Uterus (tissue), 4 donors: ENCODE data around the gene PCED1B. TPM values are rescaled to one million over a fixed set of nuclear protein-coding genes. Genes with fewer than 3 reads are reported as not detected.

Experiments
- DNase-seq, 2 donors: peaks; one replicate each; pipeline ENCODE4 v3.0.0-alpha.2; 2019 to 2020
- H3K27ac ChIP-seq, 2 donors: fragments of 200-600 bp; sonication (generic); 1 replicate in 1 of 2; 2 replicates in 1 of 2; pipeline ENCODE4 v1.5.1; 2016 to 2018
- H3K27me3 ChIP-seq, 2 donors: fragments of 200-600 bp; sonication (generic); one replicate each; pipeline ENCODE4 v1.5.1; 2018 to 2019; ENCODE audit warnings: control low read depth in 1 of 2
- H3K36me3 ChIP-seq, 2 donors: fragments of 200-600 bp; sonication (generic); one replicate each; pipeline ENCODE4 v1.5.1; 2019; ENCODE audit warnings: control low read depth in 1 of 2
- H3K4me1 ChIP-seq, 2 donors: fragments of 200-600 bp; sonication (generic); one replicate each; pipeline ENCODE4 v1.5.1; 2018 to 2019; ENCODE audit warnings: control low read depth in 1 of 2
- H3K4me3 ChIP-seq, 2 donors: fragments of 200-600 bp; sonication (generic); 1 replicate in 1 of 2; 2 replicates in 1 of 2; pipeline ENCODE4 v1.5.1; 2018 to 2019; ENCODE audit warnings: mild to moderate bottlenecking in 1 of 2
- H3K9me3 ChIP-seq, 2 donors: fragments of 200-600 bp; sonication (generic); one replicate each; pipeline ENCODE4 v1.5.1; 2019; ENCODE audit warnings: control low read depth in 1 of 2
- POLR2A ChIP-seq, 2 donors: fragments of 450-650 bp; IDR thresholded peaks; one replicate each; pipeline ENCODE4 v1.6.1; 2016; ENCODE audit warnings: antibody characterized with exemption in 2 of 2, mild to moderate bottlenecking in 1 of 2, moderate library complexity in 1 of 2
- intact Hi-C: fragments of 100-400 bp; cut with DNase I; formaldehyde crosslinking; loops from one replicate; pipeline ENCODE4 v1.15.1; 2023; ENCODE audit warnings: low total_unique reads
- total RNA-seq, 4 donors: library from RNA; depleted of rRNA in 3 of 4; stranded (reverse); fragments of >200 nt in 3 of 4; gene quantifications; one replicate each; pipeline versions ENCODE4 v1.1.0 to v1.2.4, GENCODE V29; 2014 to 2023
- TF ChIP-seq, protein P1 (sequence below), 4 experiments: fragments of 200-600 bp in 2 of 4; fragments of 450-650 bp in 2 of 4; sonication (generic) in 2 of 4; IDR thresholded peaks; one replicate each; pipeline ENCODE4 v1.5.1; 2016 to 2019; ENCODE audit warnings: antibody characterized with exemption in 4 of 4, mild to moderate bottlenecking in 2 of 4, moderate library complexity in 1 of 4
- donor health status: DM: yes; HTN: yes; CAD: no.

The PCED1B gene
- total RNA-seq, 4 donors from 2014 or later = 1.0 to 46.6 (median 13.0) TPM

DNA sequence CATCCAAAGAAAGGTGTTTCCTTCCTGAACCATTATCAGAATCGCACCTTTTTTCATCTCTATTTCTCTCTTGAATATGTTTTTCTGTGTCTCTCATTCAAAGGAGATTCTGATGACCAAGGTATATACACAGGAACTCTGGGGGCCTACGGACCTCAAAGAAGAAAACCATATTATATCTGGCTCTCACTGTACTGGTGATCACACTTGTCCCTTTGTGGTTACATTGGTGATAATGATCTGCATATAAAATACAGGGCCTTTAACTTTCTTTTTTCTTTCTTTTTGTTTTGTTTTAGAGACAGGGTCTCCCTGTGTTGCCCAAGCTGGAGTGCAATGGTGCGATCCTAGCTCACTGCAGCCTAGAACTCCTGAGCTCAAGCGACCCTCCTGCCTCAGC, 185.5 kb downstream of the PCED1B start:
- intact Hi-C loops = no loop called here
- Histone ChIP-seq H3K4me3 (no peak overlapping the region), H3K36me3 (no peaks in the 10 kb centered on the region), H3K4me1 (no peaks in the 10 kb centered on the region), H3K27me3 (no peaks in the 10 kb centered on the region), H3K9me3 (no peaks in the 10 kb centered on the region), H3K27ac (no peak overlapping the region)
- TF ChIP-seq POLR2A (IDR thresholded peaks at IDR 0.05) = no peak
- TF ChIP-seq, protein P1, sequence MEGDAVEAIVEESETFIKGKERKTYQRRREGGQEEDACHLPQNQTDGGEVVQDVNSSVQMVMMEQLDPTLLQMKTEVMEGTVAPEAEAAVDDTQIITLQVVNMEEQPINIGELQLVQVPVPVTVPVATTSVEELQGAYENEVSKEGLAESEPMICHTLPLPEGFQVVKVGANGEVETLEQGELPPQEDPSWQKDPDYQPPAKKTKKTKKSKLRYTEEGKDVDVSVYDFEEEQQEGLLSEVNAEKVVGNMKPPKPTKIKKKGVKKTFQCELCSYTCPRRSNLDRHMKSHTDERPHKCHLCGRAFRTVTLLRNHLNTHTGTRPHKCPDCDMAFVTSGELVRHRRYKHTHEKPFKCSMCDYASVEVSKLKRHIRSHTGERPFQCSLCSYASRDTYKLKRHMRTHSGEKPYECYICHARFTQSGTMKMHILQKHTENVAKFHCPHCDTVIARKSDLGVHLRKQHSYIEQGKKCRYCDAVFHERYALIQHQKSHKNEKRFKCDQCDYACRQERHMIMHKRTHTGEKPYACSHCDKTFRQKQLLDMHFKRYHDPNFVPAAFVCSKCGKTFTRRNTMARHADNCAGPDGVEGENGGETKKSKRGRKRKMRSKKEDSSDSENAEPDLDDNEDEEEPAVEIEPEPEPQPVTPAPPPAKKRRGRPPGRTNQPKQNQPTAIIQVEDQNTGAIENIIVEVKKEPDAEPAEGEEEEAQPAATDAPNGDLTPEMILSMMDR (IDR thresholded peaks at IDR 0.05) = no peak
- no peak for DNase-seq

DNA sequence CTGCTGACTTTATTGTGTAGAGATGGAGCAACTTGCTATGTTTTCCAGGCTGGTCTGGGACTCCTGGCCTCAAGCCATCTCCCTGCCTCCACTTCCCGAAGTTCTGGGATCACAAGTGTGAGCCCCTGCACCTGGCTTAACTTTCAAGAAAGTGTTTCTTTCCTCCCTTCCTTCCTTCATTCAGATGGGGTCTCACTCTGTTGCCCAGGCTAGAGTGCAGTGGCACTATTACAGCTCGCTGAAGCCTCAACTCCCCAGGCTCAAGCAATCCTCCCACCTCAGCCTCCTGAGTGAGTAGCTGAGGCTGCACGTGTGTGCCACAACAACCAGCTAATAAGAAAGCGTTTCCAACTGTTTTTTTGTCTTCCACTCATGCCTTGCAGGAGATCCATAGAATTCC, 186.0 kb downstream of the PCED1B start:
- intact Hi-C loops = no loop called here
- TF ChIP-seq POLR2A (IDR thresholded peaks at IDR 0.05) = no peak
- TF ChIP-seq, protein P1 (IDR thresholded peaks at IDR 0.05) = no peak
- no peak overlapping the region for H3K27ac ChIP-seq
- no peaks in the 10 kb centered on the region for H3K4me1 ChIP-seq
- no peak for DNase-seq
- H3K4me3 ChIP-seq = no peak overlapping the region
- no peaks in the 10 kb centered on the region for H3K27me3 ChIP-seq
- no peaks in the 10 kb centered on the region for H3K9me3 ChIP-seq
- H3K36me3 ChIP-seq = no peaks in the 10 kb centered on the region

DNA sequence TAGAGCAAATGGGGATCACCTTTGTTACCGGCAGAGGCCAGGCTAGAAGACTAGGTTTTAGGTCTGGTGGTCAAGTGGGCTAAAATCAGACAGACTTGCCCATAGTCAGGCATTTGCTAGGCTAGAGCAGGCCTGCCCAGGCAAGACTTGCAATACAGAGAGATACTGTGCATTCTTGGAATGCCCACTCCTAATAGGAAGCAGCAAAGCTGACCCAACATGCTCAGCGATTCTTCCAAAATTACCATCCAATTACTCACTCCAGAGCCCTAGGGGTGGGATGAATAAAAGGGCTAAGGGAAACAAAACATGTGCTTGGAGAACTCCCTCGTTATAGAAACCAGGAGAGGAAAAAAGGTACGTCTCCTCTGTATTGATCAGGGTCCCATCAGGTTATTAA, 188.2 kb downstream of the PCED1B start:
- no peaks in the 10 kb centered on the region for H3K36me3 ChIP-seq
- no peak for DNase-seq

DNA sequence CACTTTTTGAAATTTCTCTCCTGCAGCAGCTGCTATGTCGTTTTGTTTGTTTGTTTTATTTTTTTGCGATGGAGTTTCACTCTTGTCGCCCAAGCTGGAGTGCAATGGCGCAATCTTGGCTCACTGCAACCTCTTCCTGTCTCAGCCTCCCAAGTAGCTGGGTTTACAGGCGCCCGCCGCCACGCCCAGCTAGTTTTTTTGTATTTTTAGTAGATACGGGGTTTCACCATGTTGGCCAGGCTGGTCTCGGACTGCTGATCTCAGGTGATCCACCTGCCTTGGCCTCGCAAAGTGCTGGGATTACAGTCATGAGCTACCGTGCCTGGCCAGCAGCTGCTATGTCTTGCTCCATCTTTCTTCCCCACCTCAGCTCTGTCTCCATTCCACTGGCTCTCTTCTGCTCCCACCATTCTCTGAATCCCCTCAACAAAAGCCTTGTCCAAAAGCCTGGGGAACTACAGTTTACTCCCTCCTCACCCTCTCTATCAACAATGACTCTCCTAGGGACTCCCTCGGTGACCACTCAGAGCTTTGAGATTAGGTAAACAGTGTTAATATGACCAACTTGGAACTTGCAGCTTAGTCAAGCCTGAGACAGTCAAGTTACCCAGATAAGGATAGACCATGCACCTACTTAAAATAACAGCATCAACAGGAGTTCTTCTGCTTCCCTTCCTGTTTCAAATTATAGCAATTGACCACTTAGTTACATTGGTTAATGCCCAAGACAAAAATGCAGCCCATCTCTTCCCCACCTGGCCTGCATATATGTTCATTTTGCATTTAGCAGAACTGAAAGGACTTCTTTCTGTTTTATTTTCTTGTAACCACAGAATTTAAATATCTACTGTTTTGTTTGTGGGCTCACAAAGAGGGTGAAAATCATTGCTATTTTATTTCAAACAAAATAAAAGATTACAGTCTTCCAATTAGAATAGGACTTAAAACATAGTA, 189.4 kb downstream of the PCED1B start:
- intact Hi-C loops = no loop called here
- no peak overlapping the region for H3K27ac ChIP-seq
- no peaks in the 10 kb centered on the region for H3K9me3 ChIP-seq
- no peak overlapping the region for H3K4me3 ChIP-seq
- no peak for DNase-seq
- TF ChIP-seq POLR2A (IDR thresholded peaks at IDR 0.05) = no peak
- TF ChIP-seq, protein P1 (IDR thresholded peaks at IDR 0.05) = no peak
- no peaks in the 10 kb centered on the region for H3K27me3 ChIP-seq
- H3K4me1 ChIP-seq = no peaks in the 10 kb centered on the region
- no peaks in the 10 kb centered on the region for H3K36me3 ChIP-seq

More for the DNA sequence above, 188.2 kb downstream of the PCED1B start:
- H3K27ac ChIP-seq = no peak overlapping the region
- no peak for TF ChIP-seq POLR2A (IDR thresholded peaks at IDR 0.05)
- TF ChIP-seq, protein P1 (IDR thresholded peaks at IDR 0.05) = no peak
- H3K4me3 ChIP-seq = no peak overlapping the region
- H3K27me3 ChIP-seq = no peaks in the 10 kb centered on the region
- H3K9me3 ChIP-seq = no peaks in the 10 kb centered on the region
- H3K4me1 ChIP-seq = no peaks in the 10 kb centered on the region
- intact Hi-C loops = no loop called here

DNA sequence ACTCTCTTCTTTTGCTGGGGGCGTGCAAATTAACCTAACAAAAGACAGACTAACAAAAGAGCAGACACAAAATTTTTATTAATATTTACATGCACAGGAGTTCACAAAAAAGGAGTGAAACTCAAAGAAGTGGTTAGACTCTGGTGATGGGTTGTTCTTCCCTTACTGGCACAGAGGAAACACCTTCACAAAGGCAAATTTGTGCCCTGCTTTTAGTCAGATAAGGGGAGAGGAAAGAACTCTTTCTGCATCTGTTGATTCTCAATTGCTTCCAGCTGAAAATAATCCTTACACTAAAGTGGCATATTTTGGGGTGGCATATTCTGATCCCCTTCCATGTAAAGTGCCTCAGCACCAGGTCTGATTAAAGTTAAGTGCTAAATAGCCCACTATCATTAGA, 190.5 kb downstream of the PCED1B start:
- Histone ChIP-seq H3K27me3 (no peaks in the 10 kb centered on the region), H3K9me3 (no peaks in the 10 kb centered on the region), H3K27ac (no peak overlapping the region), H3K4me3 (no peak overlapping the region), H3K36me3 (no peaks in the 10 kb centered on the region), H3K4me1 (no peaks in the 10 kb centered on the region)
- no peak for DNase-seq
- no peak for TF ChIP-seq POLR2A (IDR thresholded peaks at IDR 0.05)
- TF ChIP-seq, protein P1 (IDR thresholded peaks at IDR 0.05) = no peak
- intact Hi-C loops = no loop called here
